HG02870 (cell line): Measurements from ENCODE around the gene SIRT5.
A peak's percentile ranks its signal among the peaks of the same experiment; 100 is the strongest.

Experiments used
- ATAC-seq: cut with Tn5 transposase; IDR thresholded peaks from one replicate; pipeline ENCODE4 v1.9.1; 2021; ENCODE audit warnings: mild to moderate bottlenecking, moderate library complexity; ENCODE audit not compliant: unreplicated experiment

Gene SIRT5

GRCh38 chr6:13574571-13575376 is at the start of gene SIRT5:
SIRT5 (plus strand) TSS chr6:13574601; CDS start chr6:13584111, 9,510 bp downstream.
- ATAC-seq: peak; percentile 69

- no peak for ATAC-seq
Observed at GRCh38 chr6:13524801-13525508, 49.4 kb upstream of the SIRT5 start.

GRCh38 chr6:13526357-13526726 is 48.1 kb upstream of the SIRT5 start:
- ATAC-seq: no peak

- no peak for ATAC-seq
Observed at GRCh38 chr6:13526727-13527670, 47.4 kb upstream of the SIRT5 start.

- ATAC-seq: no peak
Observed at GRCh38 chr6:13527671-13528056, 46.7 kb upstream of the SIRT5 start.

GRCh38 chr6:13528232-13528631 is 46.2 kb upstream of the SIRT5 start:
- ATAC-seq: no peak

GRCh38 chr6:13528777-13529343 is 45.5 kb upstream of the SIRT5 start:
- no peak for ATAC-seq

GRCh38 chr6:13531956-13532355 is 42.4 kb upstream of the SIRT5 start:
- ATAC-seq: no peak

GRCh38 chr6:13534536-13534935 is 39.9 kb upstream of the SIRT5 start:
- ATAC-seq: no peak

- no peak for ATAC-seq
Observed at GRCh38 chr6:13535306-13535705, 39.1 kb upstream of the SIRT5 start.

GRCh38 chr6:13536796-13537526 is 37.4 kb upstream of the SIRT5 start:
- no peak for ATAC-seq

- ATAC-seq: no peak
Observed at GRCh38 chr6:13537527-13537897, 36.9 kb upstream of the SIRT5 start.

GRCh38 chr6:13538084-13538483 is 36.3 kb upstream of the SIRT5 start:
- no peak for ATAC-seq

GRCh38 chr6:13538600-13538999 is 35.8 kb upstream of the SIRT5 start:
- no peak for ATAC-seq

- ATAC-seq: no peak
Observed at GRCh38 chr6:13539572-13539971, 34.8 kb upstream of the SIRT5 start.

GRCh38 chr6:13541496-13541895 is 32.9 kb upstream of the SIRT5 start:
- no peak for ATAC-seq

- no peak for ATAC-seq
Observed at GRCh38 chr6:13544454-13545186, 29.8 kb upstream of the SIRT5 start.

GRCh38 chr6:13545885-13546284 is 28.5 kb upstream of the SIRT5 start:
- no peak for ATAC-seq

- no peak for ATAC-seq
Observed at GRCh38 chr6:13548500-13549210, 25.7 kb upstream of the SIRT5 start.
